Stimulated activated CD4-positive, alpha-beta T cell treated with anti-CD3 and anti-CD28 coated beads, Interleukin-2, amount 100 ng/mL, for 24 hours (primary cell): ENCODE measurements around the gene EEF2K.
"Not testable (repeated sequence)": the region's sequence is repeated elsewhere in the genome, so short reads cannot be mapped to it uniquely, and the experiment has no call there.

Source experiments
- DNase-seq, 2 donors: peaks; one replicate each; pipeline ENCODE4 v3.0.0-alpha.2; 2020

EEF2K gene

DNA sequence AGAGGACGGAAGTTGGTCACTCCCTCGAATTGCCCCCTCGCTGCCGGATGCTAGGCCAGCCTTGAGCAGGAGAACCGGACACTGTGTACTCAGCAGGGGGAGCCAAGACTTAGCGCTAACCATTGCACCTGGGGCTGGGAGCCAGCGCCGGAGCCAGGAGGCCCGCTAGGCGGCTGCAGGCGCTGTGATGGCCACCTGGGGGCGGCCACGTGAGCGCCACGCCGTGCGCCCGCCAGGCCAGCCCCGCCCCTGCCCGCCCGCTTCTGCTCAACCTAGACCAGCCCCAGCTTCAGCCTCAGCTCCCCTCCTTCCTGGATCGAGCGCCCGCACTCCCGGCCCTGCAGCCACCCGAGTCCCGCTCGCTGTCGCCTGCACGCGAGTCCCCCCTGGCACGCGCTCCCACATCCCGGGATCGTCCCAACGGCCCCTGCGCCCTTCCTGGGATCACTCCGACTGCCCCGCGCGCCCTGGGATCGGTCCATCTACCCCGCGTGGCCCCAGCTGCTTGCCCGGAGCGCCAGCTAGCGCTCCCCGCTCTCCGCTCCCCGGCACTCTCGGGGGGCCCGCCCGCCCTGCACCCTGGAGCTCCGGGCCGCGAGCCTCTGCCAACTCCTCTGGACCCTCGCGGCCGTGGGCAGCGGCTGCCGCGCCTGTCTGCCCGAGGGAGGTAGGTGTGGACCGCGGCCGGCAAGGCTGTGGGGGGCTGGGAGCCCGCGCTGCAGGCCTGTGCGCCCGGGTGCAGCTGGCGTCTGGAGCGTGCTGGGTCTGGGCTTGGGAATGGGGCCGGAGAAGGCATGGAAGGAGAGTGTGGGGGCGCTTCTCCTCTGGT lies at the start of gene EEF2K:
Gene EEF2K, plus strand, starts transcription at position 266 of the 829 bp plus-strand sequence. CDS start 19,452 bp downstream, outside the sequence.
- DNase-seq: peak; percentile 80 to 88

DNA sequence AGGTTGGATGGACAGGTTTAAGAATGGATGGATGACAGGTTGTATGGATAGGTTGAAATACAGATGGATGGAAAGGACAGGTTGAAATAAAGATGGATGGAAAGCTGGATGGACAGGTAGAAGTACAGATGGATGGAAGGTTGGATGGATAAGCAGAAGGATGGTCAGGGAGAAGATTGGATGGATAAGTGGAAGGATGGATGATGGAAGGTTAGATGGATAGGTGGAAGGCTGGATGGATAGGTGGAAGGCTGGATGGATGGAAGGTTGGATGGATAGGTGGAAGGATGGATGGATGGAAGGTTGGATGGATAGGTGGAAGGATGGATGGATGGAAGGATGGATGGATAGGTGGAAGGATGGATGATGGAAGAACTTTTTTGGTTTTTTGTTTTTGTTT lies 44.7 kb upstream of the EEF2K start:
- no peak for DNase-seq

DNA sequence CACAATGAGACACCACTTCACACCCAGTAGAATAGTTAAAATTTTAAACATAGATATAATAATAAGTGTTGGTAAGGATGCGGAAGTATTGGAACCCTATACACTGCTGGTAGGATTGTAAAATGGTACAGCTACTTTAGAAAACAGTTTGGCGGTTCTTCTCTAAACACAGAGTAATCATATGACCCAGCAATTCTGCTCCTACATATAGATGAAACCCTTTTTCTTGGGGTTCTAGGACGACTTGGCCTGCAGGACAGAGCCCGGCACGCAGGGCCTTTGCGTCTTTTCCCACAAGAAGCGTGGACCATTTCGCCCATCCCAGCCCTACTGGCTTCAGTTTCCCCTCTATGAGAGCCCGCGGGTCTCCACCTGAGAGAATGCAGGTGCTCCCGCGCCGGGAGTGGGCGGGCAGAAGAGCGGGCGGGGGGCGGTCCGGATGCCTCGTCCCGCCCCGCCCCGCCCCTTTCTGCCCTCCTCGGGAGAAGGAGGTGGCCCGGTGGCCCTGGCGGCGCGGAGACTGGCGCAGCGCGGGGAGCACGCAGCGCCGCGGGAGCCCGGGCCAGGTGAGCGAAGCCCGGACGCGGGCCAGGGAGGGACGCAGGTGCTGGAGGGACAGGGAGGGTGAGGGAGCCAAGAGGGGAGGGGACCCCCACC lies 44.0 kb upstream of the EEF2K start, which contains the start of gene SDR42E2:
Gene SDR42E2, plus strand, starts transcription at position 508 of the 657 bp plus-strand sequence. CDS start 3,077 bp downstream, outside the sequence.
- DNase-seq: peak; percentile 42 to 54

DNA sequence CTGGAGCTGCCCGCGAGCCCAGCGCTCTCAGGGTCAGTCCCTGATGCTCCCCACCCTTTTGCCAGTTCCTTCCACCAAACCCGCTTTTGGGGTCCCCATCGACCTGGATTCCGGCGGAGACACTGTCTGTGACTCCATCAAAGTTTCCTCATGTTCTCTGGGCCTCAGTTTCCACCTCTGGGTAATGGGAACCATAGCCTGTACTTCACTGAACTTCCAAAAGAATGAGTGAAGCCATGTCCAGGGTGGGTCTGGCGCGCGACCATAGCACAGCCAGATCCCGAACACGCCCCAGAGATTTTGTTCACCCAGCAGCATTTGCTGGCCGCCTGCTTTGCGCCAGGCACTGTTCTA lies 43.4 kb upstream of the EEF2K start:
- no peak for DNase-seq

DNA sequence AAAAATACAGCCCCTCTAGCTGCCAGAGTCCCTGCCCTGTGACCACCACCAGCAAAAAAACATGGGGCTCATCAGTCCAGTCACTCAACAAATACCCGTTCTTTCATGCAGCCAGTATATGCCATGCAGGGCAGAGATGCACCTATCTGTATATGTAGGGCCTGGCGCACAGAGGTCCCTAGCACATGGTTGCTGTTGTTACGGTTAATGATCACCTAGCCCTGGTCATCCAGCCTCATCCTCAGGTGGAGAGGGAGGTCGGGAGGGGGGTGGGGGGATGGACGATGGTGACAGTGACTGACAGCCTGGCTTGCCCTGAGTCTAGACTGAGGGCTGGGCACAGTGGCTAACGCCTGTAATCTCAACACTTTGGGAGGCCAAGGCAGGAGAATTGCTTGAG lies 42.3 kb upstream of the EEF2K start:
- no peak for DNase-seq

DNA sequence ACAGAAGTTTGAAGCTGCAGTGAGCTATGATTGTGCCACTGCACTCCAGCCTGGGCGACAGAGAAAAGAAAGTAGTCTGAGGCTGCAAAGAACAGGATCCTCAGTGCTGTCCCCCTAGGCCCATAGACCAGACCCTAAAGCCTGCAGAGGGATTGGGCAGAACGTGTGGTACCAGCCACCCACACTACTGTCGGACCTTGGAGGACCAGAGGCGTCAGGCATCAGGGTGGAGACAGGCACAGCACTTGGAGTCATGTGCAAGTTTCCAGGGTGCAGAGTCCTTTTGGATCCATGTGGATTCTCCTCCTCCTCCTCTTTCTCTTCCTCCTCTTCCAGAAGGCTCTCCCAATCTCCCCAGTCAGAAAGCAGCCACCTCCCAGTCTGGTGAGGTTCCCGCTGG lies 41.6 kb upstream of the EEF2K start:
- DNase-seq: no peak

DNA sequence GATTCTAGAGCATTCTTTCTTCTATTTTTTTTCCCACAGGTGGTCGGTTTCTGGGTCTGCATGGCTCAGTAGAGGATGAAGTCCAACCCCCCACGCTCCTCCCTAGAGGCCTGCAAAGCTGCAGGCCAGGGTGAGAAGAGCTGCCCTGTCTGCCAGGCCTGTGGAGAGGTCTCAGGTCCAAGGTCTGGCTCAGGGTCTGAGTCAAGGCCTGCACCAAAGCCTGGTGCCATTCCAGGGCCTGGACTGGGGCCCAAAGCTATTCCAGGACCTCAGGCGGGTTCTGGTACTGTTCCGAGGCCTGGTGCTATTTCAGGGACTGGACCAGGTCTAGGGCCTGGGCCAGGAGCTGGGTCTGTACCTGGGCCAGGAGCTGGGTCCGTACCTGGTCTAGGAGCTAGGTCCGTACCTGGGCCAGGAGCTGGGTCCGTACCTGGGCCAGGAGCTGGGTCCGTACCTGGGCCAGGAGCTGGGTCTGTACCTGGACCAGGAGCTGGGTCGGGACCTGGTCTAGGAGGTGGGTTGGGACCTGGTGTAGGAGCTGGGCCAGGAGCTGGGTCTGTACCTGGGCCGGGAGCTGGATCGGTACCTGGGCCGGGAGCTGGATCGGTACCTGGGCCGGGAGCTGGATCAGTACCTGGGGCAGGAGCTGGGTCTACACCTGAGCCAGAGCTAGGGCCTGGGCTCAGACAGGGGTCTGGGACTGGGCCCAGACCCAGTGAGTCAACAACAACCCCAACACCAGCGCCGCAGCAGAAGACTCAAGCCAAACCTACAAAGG lies 40.4 kb upstream of the EEF2K start:
- no peak for DNase-seq

DNA sequence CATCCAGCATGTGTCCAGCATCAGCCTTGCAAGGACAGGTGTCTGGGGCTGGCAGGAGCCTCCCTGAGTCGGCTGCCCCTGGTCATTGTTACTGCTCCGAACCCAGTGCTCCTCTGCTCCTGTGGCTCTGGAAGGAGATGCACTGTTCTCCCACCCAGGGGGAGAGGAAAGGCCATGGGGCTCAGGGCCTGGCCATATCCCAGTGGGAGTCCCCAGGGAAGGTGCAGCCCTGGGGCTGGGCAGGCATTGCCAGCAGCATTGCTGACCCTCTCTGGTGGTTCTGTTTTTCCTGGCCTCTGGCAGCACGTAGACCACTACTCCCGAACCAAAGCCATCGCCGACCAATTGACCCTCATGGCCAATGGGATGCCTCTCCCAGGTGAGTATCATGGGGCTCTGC lies 34.1 kb upstream of the EEF2K start:
- no peak for DNase-seq

DNA sequence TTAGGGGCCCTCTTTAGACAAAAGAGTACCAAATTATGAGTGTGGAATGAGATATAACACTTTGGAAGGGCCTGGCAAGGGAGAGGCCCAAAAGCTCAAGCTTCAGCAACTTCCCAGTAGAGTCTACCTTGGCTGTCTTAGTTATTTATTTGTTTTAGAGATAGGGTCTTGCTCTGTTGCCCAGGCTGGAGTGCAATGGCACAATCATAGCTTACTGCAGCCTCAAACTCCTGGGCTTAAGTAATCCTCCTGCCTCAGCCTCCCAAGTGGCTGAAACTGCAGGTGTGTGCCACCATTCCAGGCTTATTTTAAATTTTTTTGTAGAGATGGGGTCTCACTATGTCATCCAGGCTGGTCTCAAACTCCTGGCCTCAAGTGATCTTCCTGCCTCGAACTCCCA lies 33.4 kb upstream of the EEF2K start:
- DNase-seq: not testable (repeated sequence)

DNA sequence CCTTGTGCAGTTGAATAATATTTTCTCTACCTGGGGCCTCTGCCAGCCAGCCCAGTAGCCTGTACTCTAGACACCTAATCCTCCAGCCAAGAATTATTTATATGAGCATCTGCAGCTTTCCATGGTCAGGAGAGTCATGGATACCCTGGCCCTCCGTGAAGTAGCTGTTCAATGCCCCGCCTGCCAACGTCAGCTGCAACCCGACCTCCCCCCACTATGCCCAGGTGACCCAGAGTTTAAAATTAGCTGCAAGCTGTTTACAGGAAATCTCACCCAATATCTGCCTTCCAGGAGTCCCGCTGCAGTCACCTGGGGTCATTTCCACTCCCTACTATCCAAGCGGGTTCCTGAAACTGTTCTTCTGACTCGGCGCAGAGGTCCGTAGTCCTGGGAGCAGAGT lies 31.4 kb upstream of the EEF2K start:
- DNase-seq: no peak

DNA sequence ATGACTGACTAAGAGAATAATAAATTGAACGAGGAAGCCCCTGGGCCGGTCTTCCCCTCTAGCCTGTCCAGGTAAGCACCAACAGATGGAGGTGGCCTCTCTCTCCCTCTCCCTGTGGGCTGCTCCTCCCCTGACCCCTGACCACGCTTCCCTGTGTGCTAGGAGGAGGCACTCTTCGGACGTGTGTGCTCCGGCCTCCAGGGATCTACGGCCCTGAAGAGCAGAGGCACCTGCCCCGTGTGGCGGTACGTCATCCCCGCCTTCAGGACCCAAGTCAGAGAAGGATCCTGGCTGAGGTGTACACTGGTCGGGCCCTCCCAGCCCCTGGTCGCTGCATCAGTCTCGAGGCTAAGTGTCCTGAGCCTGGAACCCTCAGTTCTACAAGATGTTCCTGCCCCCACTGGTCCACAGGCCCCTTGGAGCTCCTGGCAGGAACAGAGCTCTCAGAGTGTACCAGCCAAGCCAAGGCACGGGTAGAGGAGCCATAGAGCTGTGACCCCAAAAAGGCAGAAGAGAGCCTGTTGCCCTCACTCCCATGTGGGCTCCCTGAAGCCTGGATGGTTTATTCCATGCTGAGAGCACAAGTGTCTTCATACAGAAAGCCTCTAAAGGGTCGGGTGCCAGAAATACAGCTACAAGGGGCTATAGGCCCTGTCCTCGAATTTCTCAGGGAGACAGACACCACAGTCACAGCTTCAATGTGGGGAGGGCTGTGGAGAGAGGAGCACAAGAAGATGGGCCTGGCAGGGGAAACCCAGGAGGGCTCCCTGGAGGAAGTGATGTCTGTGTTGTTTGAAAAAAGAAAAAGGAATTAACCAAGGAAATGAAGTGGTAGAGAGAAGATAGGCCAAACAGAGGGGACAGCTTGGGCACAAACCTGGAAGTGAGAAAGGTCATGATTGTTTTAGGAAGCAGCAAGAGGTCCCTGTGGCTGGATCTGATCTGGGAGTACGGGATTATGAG lies 27.8 kb upstream of the EEF2K start:
- DNase-seq: no peak

DNA sequence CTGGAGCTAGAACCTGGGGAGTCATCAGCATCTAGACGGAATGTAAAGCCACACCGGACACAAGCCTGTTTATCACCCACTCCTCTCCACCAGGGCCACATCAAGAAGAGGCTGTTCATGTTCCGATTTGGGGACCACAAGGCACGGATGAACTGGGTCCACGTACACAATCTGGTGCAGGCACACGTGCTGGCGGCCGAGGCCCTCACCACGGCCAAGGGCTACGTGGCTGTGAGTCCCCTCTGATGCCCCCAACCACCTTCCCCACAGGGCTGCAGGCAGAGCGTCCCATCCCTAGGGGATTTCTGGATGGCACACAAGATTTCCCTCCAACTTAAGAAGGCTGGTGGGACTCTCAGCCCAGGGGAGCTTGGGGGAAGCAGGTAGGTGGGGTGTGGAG lies 24.7 kb upstream of the EEF2K start:
- no peak for DNase-seq

DNA sequence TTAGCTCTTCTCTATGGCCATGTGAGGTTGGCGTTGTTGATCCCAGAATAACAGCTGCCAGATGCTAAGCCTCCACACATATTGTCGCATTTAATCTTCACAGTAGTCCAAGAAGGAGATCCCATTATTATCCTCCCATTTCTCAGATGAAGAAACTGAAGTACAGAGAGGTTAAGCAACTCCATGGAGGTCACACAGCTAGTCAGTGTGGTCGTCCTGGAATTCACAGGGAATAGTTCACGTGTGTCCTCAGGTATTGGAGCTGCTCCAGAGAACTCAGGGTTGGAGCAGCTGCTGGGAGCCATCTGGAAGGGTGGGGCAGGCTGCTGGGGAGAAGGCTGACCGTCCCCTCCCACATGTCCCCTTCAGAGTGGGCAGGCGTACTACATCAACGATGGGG lies 24.2 kb upstream of the EEF2K start:
- DNase-seq: no peak

DNA sequence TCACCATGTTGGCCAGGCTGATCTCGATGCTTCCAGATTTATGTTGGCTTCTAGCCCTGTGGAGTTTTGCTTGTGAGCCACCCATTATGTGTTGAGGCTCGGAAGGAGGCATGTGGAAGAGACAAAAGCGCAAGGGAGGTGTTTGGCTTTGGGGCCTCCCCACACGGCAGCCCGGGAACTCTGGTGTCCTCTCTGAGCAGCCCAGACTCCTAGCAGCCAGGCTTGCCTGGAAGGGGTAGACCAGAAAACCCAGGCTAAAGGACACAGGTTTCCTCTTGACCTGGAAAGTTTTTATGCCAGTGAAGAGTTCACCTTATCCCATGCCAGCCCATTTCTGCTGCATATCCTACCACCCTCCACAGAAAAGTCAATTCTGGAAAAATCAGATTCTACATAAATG lies 22.7 kb upstream of the EEF2K start:
- no peak for DNase-seq

DNA sequence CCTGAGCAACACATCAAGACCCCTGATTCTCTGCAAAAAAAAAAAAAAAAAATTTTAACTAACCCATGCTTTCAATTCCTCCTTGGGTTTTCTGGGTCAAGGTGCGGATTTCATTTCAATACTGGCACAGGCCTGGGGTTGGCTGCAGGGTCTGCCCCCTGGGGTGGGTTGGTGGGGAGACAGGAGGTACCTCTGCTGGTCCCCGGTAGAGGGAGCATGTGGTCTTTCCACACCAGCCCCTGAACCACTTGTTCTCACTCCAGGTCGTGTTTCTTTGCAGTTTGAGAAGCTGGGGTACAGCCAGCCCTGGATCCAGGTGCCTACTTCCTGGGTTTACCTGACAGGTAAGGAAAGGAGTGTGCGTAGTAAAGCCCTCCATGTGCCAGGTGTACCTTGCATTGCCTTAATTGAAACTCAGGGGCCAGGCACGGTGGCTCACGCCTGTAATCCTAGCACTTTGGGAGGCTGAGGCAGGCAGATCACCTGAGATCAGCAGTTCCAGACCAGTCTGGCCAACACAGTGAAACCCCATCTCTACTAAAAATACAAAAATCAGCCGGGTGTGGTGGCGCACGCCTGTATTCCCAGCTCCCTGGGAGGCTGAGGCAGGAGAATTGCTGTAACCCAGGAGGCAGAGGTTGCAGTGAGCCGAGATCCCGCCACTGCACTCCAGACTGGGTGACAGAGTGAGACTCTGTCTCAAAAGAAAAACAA lies 22.0 kb upstream of the EEF2K start:
- no peak for DNase-seq

DNA sequence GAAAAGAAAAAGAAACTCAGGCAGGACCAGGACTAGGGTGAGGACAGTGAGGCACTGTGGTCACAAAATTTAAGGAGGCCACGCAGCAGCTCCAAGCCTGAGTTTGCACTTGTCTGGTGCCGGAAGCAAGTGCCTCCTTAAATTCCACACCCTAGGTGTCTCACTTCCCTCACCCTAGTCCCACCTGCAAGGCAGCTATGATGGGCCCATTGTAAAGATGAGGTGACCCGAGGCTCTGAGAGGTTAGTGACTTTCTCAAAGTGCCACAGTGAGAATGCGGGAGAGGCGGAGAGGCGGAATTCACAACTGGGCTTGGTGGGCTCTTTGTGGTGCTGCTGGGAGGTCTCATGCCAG lies 21.5 kb upstream of the EEF2K start:
- no peak for DNase-seq

DNA sequence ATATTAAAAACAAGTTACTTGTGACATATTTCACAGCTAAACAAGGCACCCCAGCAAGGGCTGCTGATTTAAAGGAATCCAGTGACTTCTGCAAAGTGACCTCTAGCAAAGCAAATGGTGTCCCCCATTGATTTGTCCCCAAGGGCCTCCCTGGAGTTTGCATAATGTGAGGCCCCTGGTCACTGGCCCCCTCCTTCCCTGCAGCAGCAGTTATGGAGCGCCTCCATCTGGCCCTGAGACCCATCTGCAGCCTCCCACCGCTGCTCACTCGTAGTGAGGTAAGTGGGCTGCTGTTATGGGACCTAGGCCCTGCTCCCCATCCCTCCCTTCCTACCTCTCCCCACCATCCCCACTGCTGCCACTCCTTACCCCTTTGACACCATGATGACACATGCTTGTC lies 19.6 kb upstream of the EEF2K start:
- DNase-seq: no peak

DNA sequence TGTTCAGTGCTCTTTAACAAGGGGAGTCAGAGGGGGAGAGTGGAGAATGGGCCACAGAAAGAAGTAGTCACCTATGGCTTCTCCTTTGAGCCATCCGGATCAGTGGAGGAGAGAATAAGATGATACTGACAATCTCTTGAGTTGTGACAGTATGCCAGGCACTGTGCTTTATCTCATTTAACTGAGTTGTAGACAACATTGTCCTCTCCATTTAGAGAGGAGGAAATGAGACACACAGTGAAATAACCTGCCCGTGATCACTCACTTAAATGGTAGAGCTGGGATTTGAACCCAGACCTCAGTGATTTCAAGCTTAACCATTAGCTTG lies 17.8 kb upstream of the EEF2K start:
- no peak for DNase-seq

DNA sequence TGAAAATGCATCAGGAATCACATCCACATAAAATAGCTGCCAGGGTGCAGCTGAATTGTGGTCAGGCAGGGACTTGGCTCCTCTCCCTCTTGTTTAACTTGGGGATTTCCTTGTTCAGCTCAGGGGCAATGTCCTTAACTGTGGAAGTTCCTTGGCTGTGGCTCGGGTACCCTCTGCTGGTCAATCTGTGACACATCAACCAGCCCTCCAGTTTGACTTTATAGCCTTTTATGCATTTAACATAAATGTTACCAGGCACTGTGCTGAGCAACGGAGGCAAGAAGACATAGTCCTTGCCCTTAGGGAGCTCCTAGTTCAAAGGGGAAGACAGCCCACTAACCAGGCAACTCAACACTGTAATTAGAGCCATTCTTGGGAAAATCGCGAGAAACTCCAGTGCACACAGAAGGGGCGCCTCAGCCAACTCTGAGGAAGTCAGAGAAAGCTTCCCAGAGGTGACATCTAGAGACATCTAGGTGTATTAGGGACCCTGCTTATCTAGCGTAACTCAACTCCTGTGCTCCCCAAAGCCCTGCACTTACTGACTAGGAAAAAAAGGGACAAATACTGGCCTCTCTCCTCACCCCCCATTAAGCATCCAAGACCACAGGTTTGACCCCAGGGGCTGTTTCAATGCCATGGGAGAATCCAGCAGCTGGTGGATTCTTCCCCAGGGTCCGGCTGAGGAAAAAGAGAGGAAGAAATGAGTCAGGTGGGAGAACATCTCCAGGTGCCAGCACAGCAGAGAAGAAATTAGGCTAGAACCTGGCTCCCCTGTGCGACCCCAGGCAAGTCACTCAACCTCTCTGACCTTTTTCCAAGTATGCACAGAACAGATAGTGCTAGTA lies 17.3 kb upstream of the EEF2K start:
- DNase-seq: peak; percentile 61 to 62

DNA sequence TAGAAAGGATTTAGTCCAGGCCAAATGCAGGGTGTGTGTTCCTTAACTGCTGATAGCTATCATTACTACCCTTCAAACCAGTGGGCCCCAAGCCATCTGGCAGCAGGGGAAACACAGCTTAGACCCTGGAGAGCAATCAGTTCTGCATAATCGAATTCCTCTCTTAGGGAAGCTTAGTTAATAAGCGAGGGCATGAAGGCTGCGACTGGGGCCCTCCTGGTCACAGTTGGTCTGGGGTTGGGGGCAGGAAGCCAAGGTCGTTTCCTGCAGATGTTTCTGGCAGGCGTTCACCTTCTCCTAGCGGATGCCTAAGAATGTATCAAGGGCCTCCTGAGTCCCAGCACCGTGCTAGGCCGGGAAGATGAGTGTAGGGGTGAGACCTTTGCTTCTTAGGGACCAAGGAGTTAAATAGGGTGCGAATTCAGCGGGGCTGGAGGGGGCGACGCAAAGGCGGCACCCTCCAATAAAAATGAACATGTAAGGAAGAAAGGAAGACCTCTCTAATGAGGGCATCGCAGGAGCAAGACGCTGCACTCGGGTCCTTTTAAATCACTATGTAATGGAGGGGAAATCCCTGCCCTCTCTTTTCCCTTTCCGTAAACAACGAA lies 16.5 kb upstream of the EEF2K start:
- peak in 1 of 2 donors; percentile 19 for DNase-seq
